GM19043 (cell line): Measurements from ENCODE around the gene LRIG2.
"Not testable (repeated sequence)": the region's sequence is repeated elsewhere in the genome, so short reads cannot be mapped to it uniquely, and the experiment has no call there.

Source experiments
- ATAC-seq: cut with Tn5 transposase; IDR thresholded peaks from one replicate; pipeline ENCODE4 v1.9.1; 2021; ENCODE audit warnings: low read depth; ENCODE audit not compliant: unreplicated experiment

The LRIG2 gene

GRCh38 chr1:113125517-113125916 lies 52.5 kb downstream of the LRIG2 start:
- no peak for ATAC-seq

GRCh38 chr1:113126207-113126606 lies 53.2 kb downstream of the LRIG2 start:
- ATAC-seq = no peak

- ATAC-seq = no peak
Measured at GRCh38 chr1:113128116-113128515, 55.1 kb downstream of the LRIG2 start.

- ATAC-seq = no peak
Measured at GRCh38 chr1:113129529-113130185, 56.7 kb downstream of the LRIG2 start.

GRCh38 chr1:113133038-113133437 lies 60.0 kb downstream of the LRIG2 start:
- ATAC-seq = no peak

GRCh38 chr1:113133759-113134158 lies 60.8 kb downstream of the LRIG2 start:
- ATAC-seq = no peak

GRCh38 chr1:113135460-113135859 lies 62.5 kb downstream of the LRIG2 start:
- no peak for ATAC-seq

- ATAC-seq = no peak
Measured at GRCh38 chr1:113136476-113136875, 63.5 kb downstream of the LRIG2 start.

- ATAC-seq = no peak
Measured at GRCh38 chr1:113137563-113137962, 64.6 kb downstream of the LRIG2 start.

GRCh38 chr1:113138778-113139177 lies 65.8 kb downstream of the LRIG2 start:
- no peak for ATAC-seq

GRCh38 chr1:113140176-113140575 lies 67.2 kb downstream of the LRIG2 start:
- no peak for ATAC-seq

GRCh38 chr1:113140588-113141446 lies 67.8 kb downstream of the LRIG2 start:
- peak; percentile 78 for ATAC-seq

GRCh38 chr1:113141650-113142473 lies 68.9 kb downstream of the LRIG2 start:
- ATAC-seq = no peak

- no peak for ATAC-seq
Measured at GRCh38 chr1:113142791-113143190, 69.8 kb downstream of the LRIG2 start.

GRCh38 chr1:113146242-113147072 lies 73.5 kb downstream of the LRIG2 start:
- ATAC-seq = no peak

GRCh38 chr1:113147073-113147625 lies 74.2 kb downstream of the LRIG2 start:
- no peak for ATAC-seq

GRCh38 chr1:113147826-113148225 lies 74.8 kb downstream of the LRIG2 start:
- no peak for ATAC-seq

GRCh38 chr1:113150494-113150893 lies 77.5 kb downstream of the LRIG2 start:
- ATAC-seq = not testable (repeated sequence)

- no peak for ATAC-seq
Measured at GRCh38 chr1:113153116-113153803, 80.3 kb downstream of the LRIG2 start.
